Measurements from ENCODE around the gene MCHR2.

DNA sequence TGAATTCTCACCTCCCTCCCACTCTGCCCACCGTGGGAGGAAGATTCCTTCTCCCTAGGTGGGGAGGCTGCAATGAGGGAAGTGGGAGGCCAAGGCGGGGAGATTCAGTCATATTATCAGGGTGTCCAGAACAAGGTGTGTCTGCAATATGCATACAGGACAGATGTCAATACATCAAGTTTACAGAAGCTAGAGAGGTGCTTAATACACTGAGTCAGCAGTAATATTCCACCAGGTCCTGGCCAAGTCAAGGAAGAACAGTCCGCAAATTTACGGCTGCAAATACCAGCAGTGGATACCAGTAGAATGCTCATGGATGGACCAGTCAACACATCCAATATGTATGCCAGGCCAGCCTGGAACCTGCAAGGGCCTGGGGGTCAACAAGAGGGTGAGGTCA lies 119.0 kb downstream of the MCHR2 start:
- TF ChIP-seq, protein P1, sequence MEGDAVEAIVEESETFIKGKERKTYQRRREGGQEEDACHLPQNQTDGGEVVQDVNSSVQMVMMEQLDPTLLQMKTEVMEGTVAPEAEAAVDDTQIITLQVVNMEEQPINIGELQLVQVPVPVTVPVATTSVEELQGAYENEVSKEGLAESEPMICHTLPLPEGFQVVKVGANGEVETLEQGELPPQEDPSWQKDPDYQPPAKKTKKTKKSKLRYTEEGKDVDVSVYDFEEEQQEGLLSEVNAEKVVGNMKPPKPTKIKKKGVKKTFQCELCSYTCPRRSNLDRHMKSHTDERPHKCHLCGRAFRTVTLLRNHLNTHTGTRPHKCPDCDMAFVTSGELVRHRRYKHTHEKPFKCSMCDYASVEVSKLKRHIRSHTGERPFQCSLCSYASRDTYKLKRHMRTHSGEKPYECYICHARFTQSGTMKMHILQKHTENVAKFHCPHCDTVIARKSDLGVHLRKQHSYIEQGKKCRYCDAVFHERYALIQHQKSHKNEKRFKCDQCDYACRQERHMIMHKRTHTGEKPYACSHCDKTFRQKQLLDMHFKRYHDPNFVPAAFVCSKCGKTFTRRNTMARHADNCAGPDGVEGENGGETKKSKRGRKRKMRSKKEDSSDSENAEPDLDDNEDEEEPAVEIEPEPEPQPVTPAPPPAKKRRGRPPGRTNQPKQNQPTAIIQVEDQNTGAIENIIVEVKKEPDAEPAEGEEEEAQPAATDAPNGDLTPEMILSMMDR (IDR thresholded peaks at IDR 0.05) = no peak
- TF ChIP-seq POLR2A (IDR thresholded peaks at IDR 0.05; ENCODE audit: low read length) (no peak), EP300 (IDR thresholded peaks at IDR 0.05) (no peak), HDAC2 (IDR thresholded peaks at IDR 0.05) (no peak), RAD21 (conservative IDR thresholded peaks at IDR 0.05 in 1 of 2, IDR thresholded peaks at IDR 0.05 in 1 of 2) (no peak), PHF8 (IDR thresholded peaks at IDR 0.05; ENCODE audit: borderline replicate concordance, low read depth) (no peak), RARB (CRISPR knock-in tag; IDR thresholded peaks at IDR 0.05) (no peak), GATA3 (IDR thresholded peaks at IDR 0.05; ENCODE audit: borderline replicate concordance) (no peak), RFX5 (IDR thresholded peaks at IDR 0.05) (no peak), REST (IDR thresholded peaks at IDR 0.05) (no peak), E2F6 (IDR thresholded peaks at IDR 0.05; ENCODE audit: borderline replicate concordance, low read depth) (no peak), TP53 (CRISPR knock-in tag; IDR thresholded peaks at IDR 0.05) (no peak), CBX8 (IDR thresholded peaks at IDR 0.05) (no peak)
